NK-92 (cell line): Measurements from ENCODE around the gene R3HDM2.

ENCODE experiments used
- DNase-seq: peaks from one replicate; lab custom pipeline; 2025; ENCODE audit not compliant: unreplicated experiment; lab: John Stamatoyannopoulos, UW

Gene R3HDM2

DNA sequence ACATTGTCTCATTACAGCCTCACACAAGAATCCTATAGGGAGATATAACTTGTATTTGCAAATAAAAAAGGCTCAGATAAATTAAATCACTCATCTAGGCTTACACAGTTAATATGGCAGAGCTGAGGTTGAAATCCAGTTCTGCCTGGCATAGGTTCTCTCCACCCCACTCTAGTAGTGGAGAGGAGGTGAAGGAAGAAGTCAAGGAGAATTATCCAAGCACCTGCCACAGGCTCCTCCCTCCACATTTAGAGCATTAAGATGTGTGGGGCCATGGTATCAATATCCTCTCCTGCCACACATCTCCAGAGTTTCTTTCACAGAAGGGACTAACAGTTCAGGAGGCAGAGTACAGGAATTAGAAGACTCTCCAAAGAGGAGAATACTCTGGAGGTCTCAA lies 157.3 kb downstream of the R3HDM2 start:
- DNase-seq = no peak

DNA sequence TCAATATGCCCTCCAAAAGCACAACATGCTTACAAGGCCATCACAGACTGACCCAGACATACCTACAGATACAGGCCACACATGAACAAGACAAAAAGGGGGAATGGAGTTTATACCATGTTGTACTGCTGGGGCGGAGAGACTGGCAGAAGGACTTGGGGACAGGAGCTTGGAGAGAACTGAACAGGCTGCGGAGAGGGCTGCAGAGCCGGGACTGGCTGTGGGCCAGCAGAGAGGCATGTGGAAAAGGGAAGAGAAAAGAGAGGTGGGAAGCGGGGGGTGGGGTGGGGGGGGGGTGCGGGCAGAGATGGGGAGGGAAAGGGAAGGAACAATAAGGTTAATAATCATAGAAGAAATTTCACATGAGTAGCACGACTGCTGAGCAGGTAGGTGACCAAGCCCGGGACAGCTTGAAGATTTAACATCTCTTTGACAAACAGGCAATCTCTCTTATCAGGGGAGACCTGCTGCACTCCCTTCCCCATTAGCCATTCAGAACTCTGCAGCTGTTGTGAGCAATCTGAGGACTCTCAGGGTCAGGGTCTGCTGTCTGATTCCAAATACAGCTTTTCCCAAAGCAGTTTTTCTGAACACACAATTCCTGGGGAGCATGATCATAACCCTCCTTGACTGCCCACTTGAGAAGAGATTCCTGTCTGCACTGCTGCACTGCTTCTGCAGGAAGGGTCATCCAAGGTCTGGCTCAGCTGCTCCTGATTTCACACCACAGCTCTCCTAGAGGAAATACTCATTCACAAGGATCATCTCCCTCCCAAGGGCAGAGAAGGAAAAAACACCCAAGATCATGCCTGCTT lies 158.3 kb downstream of the R3HDM2 start:
- DNase-seq = no peak

DNA sequence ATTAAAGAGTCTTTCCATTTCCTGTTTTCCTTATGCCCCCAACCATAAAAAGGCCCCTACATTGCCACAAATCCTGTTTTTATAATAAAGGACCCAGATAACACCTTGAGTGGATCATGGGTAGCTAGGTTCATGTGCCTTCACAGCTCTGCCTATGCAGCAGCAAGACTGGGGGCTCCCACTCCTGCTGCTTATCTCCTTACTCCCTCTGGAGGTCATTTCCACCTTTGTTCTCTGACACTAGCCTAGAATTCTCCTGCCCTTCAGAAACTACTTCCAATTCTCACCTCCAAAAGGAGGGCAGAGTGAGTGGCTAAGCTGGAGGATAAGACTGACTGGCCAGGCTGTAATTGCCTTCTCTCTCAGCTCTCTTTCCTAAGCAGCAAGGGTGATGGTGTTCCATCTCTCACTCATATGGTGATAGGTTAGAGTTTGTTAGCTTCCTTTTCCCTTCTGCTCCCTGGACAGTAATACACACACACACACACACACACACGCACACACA lies 159.8 kb downstream of the R3HDM2 start:
- no peak for DNase-seq

DNA sequence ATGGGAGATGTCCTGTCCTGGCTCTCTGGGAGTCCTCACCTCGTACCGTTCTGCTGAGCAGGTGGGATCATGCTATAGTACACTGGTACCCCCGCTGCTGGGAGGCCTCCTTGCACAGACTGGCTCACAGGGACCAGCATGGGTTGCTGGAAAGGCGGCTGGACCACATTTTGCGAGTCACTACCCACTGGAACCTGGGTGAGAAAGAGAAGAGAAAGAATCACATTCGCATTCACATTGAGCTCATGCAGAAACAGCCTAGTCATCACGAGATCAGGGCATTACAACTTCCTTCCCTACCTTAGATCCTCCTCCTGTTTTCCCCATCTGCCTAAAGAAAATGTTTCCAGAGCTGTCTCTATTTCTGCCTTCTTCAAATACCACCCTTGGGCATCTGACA lies 162.6 kb downstream of the R3HDM2 start:
- no peak for DNase-seq

DNA sequence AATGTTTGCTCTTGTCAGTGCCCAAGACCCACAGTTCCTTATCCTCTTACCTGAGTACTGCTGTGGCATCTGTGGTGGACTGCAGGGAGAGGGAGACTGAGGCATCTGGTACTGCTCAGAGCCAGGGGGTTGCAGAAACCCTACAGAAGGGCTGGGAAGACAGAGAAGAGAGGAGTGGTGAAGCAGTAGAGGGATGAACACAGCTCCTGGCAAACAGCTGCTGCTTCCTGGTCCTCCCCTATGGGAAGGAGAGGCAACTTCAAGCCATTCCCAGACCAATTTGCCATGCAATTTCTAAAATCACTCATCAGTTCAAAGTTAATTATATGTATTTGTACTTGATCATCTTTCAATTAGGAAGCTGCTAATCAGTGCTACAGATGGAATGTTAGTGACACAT lies 164.2 kb downstream of the R3HDM2 start:
- DNase-seq = no peak

DNA sequence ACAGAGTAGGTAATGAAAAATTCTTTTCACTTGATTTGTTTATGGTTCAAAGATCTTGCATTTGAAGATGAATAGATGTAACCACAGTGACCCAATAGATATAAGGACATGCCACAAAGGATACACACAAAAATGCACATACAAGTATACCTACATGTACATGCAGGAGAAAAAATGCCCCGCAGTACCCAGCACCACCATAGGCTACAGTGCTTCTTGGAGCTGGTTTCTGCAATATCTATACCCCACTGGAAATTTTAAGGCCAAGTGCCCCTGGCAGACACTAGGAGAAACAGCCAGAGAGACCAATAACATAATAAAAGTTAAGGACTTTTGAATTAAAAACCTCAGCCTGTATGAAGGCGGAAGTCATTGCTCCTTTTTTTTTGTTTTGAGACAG lies 167.7 kb downstream of the R3HDM2 start:
- DNase-seq = no peak

DNA sequence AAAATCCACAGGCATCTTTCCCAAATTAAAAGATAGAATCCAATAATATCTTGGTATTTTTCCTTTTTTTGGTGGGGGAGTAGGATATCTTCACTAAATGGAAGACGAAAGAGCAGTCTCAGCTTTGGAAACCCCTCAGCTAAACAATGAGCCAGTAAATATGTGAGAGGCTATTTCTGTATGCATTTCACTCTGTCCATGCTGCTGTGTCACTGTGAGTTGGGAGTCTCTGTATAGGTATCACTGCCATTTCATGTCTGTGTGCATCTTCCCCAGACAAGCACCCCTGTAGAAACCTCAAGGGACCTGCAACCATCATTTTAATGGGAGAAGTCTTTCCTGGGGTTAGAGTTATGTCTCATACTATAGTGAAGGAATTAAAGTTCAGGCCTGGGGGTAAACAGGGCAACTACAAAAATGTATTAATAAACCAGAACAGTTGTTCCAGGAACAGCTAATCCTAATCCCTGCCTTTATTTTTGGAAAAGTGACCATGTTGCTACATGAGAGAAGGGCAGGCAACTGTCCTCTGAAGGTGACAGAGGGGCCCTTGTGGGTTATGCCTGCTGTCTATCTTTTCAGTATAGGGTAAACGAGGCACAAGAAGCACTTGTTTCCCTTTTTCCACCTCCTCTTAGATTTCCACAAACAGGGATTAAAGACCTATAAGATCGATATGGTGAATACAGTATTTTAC lies 168.6 kb downstream of the R3HDM2 start:
- no peak for DNase-seq

DNA sequence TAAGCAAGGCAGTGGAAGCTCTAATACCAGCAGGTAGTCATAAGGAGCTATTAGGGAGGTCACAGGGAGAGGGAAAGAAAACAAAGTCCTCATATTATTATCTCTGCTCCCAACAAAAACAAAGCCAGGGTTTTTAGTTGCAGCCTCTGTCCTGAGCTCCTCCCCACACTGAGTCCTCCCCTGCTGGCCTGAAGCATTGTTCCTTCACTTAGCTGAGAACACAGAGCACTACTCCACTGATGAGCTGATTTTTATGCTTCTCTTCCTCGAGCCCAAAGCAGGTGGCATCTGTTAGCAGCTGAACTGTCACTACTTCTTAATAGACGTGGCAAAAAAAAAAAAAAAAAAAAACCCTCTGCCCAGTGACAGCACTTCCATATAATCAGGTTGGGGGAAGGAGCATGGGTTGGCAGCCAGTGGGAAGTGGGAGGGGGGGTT lies 169.4 kb downstream of the R3HDM2 start:
- DNase-seq = no peak

DNA sequence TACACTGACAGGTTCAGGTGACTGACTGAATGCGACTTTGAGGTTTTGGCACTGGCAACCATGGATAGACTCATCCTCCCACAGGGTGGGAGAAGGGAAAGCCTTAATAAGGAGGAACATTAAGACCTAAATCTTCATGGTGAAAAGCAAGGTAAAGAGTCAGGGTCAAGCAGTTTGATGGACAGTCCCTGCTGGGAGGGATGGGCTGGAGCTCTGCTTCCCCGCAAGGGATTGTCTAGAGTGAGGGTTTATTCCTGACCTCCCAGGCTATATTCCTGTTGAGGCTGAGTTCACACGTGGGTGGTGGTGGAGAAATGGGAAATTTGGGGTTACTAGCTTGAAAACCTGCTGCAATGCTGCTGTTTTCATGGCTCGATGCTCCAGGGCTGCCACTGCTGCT lies 170.5 kb downstream of the R3HDM2 start:
- no peak for DNase-seq

DNA sequence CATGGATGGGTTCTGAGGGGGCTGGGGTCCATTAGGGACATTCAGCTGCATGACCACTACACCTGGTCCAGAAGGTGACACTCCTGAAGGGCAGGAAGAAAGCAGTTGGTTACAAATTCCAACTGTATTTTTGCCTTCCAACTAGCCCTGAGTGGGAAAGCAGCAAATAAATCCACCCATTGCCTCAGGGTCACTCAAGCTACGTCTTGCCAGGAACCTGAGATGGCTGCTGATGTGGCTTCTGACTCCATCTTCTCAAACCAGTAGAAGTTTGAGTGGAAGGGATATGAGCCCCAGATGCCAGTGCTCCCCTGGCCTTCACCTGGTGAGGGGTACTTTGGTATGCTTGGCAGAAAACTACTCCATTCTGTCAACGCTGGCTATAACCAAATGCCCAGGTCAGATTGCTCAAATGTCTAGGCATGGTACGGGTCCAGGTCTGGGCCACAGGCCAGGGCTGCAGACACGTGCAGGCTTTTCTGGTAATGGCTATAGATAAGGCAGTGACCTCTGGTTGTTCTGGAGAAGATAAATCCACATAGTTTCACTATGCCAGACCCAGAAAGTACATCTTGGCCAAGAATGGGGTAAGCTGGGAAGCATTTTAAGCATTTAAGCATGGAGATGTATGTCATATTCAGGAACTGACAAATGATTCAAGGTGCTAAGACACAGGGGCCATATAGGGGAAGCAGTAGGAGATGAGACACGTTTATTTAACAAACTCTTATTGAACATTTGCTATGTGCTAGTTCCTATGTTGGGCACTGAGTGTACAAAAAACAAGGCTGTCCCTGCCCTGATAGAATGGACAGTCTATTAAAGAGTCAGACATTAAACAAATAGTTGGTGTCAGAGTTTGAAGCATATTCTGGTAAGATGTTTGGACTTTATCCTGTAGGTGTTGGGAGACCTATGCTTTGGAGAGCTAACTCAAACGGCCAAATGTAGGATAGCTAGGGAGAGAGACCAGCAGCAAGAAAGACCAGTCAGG lies 171.6 kb downstream of the R3HDM2 start:
- no peak for DNase-seq

DNA sequence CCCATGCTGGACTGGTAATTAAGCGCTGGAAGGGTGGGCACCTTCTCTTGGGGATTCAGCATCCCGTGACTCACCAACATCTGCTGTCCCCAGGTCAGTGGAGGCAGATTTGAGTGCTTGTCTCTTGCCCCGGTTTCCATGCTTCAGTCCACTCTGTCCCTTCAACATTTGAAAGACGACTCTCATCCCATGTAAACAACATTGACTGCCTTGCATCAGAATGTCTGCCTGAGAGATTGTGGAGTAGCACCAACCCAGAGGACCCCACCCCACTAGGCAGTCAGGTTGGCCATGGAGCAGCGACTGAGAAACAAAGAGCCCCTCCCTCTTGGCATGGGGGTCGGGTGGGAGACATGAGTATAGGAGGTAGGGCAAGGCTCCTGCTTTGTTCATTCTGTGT lies 174.9 kb downstream of the R3HDM2 start:
- DNase-seq = no peak

DNA sequence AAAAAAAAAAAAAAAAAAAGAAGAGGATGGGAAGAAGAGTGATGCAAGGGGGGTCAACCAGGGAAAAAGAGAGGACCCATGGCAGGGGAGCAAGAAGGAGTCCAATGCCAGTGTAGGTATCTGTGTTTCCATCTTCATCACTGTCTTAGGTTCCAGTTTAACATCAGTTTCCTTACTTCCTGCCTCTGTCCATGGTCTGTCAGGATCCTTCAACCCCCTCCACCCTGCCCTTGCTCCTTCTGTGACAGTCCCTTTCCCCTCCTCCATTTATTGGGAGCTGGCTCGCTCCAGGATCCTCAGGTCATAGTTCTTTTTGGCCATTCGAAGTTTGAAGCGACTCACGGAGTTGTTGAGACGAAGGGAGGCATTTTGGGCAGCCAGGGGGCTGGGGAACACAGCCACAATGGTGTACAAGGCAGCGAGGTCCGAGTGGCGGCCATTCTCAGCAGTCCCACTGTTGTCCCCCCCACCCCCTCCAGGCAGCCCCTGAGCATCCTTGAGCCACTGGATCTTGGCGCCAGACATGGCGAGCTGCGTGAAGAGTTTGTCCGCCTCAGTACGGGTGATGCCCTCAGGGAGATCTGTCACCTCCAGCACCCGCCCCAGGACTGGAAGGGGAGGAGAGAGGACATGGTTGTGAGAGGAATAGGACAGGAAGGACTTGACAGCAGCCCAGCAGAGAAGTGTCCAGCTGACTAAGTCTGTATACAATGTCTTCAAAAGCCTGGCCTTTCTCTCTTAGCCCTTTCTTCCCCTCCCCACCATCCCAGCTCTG lies 176.2 kb downstream of the R3HDM2 start:
- DNase-seq = no peak

DNA sequence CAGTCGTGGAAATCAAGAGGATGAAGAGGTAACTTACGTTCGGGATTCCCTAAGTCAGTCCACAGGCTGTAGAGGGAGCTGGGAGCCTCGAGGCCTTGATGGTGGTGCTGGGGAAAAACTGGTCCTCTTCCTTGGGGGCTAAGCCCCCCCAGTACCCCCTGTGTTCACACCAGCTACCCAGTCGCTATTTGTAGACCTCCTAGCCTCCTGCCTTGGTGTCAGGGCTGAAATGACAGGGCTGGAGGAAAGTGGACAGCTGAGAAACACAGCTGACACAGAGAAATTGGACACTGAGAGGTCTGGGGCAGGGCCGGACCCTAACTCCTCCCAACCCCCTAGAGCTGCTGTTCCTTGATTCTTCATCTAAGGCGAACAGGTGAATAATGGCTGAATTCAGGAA lies 179.9 kb downstream of the R3HDM2 start, which contains the start of gene STAC3:
Gene STAC3, minus strand, starts transcription at position 232 of the 400 bp plus-strand sequence. CDS start 1,551 bp downstream, outside the sequence.
- no peak for DNase-seq

DNA sequence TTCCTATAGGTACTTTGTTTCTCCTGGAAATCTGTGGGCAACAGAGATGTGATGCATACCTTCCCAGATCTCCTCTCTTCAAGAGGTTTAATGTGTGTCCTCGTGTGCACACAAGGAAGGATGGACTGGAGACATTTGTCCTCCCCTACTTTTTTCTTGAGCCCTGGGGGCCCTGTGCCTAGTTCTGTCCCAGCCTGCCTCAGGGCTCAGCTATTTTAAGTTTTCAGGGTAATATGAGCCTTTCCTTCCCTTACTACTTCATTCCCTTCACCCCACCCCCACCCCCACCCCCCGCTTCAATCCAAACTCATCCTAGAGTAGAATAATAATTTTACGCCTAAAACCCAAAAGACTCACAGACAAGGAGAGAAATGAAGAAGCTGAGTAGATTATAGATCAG lies 180.3 kb downstream of the R3HDM2 start:
- no peak for DNase-seq

DNA sequence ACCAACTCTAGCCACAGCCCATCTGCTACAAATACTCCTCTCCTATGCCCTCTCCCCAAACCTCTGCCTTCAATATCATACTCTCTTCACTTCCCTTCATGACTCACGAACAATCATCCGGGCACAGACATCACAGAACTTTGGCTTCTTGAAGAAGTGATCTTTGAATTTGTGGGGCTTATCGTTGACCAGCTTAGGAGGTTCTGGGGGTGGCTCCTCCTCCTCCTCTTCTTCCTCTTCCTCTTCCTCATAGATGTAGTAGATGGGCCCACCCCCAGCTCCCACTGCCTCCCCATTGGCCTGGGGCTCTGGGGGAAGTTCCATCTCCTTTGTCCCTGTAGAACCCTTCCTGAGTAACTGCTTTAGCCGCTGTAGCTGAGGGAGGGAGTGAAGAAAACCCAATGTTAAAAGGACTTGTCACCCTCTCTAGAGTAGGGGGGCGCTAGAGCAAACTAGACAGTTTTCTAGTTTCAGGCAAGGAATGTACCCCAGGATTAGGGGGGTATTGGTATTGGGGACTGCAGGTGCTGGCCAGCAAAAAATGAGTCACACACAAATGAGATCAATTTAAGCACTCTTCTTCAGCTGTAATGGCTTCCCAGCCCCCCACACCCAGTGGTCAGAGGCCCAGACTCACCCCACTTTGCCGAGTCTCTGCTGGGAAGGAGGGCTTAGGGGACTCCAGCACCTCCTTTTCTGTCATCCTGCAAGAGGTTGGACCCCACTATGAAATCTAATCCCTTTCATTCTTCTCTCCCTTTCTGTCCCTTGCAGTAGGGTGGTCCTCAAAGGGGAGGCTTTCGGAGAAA lies 181.7 kb downstream of the R3HDM2 start:
- no peak for DNase-seq

DNA sequence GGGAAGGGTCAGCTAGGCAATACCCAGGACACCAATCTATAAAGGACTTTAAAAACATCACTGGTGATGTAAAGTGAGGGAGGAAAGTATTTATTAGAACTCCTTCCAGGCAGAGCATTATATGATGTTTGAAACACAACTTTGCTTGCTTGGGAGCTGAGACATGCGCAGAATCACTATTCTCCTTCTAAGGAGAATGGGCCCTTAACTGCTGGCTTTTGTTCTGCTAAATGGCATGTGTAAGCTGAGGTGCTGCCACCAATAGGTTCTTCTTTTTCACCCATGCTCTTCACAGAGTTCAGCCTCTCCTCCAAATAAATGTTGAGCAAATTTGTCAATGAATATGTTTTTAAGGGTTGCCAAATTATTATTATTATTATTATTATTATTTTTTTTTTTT lies 183.8 kb downstream of the R3HDM2 start:
- DNase-seq = no peak

DNA sequence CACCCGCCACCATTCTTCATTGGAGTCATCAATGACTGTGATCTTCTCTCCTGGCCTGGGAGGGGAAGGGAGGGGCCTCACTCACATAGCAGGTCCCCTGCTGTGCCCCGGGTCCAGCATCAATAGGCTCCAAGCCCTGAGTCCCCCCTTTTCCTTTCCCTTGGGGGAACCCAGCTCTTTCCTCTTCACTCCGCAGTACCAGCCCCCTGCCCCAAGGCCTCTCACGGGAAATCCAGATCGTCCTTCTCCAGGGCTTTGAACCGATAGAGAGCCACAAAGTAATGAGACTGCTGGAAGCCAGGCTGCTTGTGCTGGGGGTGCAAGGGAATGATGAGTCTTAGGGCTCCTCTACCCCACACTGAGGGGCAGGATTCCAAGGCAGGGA lies 186.5 kb downstream of the R3HDM2 start:
- DNase-seq = no peak

DNA sequence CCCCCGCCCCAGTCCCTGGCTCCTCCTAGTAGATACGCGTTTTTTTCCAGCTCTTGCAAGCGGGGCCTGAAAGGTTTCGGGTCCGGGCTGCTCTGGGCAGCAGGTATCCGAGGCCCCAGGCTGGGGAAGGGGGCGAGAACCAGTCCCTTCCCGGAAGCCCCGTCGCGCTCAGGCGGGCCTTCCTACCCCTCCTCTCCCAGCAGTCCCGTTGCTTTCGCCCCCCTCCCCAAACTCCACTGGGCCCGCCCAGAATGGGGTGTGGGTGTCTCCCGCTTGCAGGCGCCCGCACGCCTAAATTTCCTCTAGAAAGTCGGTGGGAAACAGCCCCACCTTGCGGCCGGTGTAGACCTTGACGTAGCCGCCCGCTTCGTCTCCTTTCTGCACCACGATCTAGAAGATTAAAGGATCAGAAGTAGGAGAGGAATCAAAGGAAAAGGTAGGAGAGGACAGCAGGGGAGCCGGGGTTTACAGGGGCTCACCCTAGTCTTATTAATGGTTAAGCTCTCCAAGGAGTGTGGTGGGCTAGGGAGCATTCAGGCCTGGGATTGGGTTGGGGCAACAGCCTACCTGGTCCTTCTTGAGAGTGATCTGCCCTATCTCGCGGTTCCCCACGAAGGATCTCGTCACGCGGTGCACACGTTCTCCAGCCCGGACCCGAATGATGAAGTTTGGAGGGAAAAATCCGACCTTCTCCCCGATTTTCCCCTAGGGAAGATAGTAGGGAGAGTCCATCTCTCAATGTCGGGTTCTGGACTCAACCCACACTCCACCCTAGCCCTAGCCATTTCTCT lies 187.1 kb downstream of the R3HDM2 start:
- DNase-seq = no peak
